HFFc6 (cell line): Measurements from ENCODE around the gene DCLK1. TPM values are rescaled to one million over a fixed set of nuclear protein-coding genes. Genes with fewer than 3 reads are reported as not detected.
"Not testable (repeated sequence)": the region's sequence is repeated elsewhere in the genome, so short reads cannot be mapped to it uniquely, and the experiment has no call there.

Experiments used
- DNase-seq: peaks from one replicate; pipeline ENCODE4 v3.0.0-alpha.2; 2018
- H3K27ac Mint-ChIP-seq: 2 replicates; pipeline ENCODE4 v1.8.0; 2020; ENCODE audit warnings: mild to moderate bottlenecking, mixed read lengths
- H3K27me3 Mint-ChIP-seq: 2 replicates; pipeline ENCODE4 v1.8.0; 2021; ENCODE audit warnings: mild to moderate bottlenecking, moderate library complexity, mixed read lengths; ENCODE audit not compliant: insufficient read depth
- H3K36me3 Mint-ChIP-seq: 2 replicates; pipeline ENCODE4 v1.8.0; 2021; ENCODE audit warnings: low read depth, mixed read lengths
- H3K4me1 Mint-ChIP-seq: 2 replicates; pipeline ENCODE4 v1.8.0; 2020; ENCODE audit warnings: low read depth, mixed read lengths
- H3K4me3 Mint-ChIP-seq: 2 replicates; pipeline ENCODE4 v1.8.0; 2020; ENCODE audit warnings: mild to moderate bottlenecking, moderate library complexity, mixed read lengths
- H3K9me3 Mint-ChIP-seq: 2 replicates; pipeline ENCODE4 v1.8.0; 2020; ENCODE audit warnings: mild to moderate bottlenecking, mixed read lengths
- total RNA-seq, 6 experiments: library from RNA; stranded (reverse); fragmentation: NEBNext Ultra II Directional; extraction: Animal tissue kit (Norgen Biotek cat#: 25700); gene quantifications; 2 replicates in 1 of 6; 3 replicates in 5 of 6; pipeline ENCODE4 v1.2.3, GENCODE V29; 2021
- TF ChIP-seq, protein P1 (sequence below): fragments of 200-600 bp; sonication (generic); IDR thresholded peaks from 2 replicates; pipeline ENCODE4 v1.5.0; 2021; ENCODE audit warnings: antibody characterized with exemption, mild to moderate bottlenecking

Gene DCLK1
- total RNA-seq, 6 experiments from 2014 or later = not detected

DNA sequence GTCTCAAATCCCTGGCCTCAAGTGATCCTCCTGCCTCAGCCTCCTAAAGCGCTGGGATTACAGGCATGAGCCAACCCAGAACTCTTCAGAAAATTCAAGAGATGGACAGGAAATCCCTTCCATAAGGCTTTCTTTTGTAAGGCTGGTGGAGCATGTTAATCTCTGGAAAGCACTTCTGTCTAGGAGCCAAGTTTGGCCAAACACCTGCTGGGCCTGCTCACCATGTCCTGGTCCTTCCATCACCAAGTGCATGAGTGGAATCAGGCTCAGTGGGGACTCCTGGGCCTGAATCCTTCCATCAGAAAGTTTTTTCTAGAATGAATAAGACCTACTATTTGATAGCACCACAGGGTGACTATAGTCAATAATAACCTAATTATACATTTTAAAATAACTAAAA lies 148.0 kb downstream of the DCLK1 start:
- TF ChIP-seq, protein P1, sequence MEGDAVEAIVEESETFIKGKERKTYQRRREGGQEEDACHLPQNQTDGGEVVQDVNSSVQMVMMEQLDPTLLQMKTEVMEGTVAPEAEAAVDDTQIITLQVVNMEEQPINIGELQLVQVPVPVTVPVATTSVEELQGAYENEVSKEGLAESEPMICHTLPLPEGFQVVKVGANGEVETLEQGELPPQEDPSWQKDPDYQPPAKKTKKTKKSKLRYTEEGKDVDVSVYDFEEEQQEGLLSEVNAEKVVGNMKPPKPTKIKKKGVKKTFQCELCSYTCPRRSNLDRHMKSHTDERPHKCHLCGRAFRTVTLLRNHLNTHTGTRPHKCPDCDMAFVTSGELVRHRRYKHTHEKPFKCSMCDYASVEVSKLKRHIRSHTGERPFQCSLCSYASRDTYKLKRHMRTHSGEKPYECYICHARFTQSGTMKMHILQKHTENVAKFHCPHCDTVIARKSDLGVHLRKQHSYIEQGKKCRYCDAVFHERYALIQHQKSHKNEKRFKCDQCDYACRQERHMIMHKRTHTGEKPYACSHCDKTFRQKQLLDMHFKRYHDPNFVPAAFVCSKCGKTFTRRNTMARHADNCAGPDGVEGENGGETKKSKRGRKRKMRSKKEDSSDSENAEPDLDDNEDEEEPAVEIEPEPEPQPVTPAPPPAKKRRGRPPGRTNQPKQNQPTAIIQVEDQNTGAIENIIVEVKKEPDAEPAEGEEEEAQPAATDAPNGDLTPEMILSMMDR = no peak
- peaks cover 5% of the 10 kb centered on the region; the same call in 1 of the 2 replicates for H3K27me3 Mint-ChIP-seq
- H3K36me3 Mint-ChIP-seq = no peaks in the 10 kb centered on the region
- no peak overlapping the region for H3K27ac Mint-ChIP-seq
- no peak for DNase-seq
- H3K4me1 Mint-ChIP-seq = peaks cover 18% of the 10 kb centered on the region
- H3K9me3 Mint-ChIP-seq = peaks cover 7% of the 10 kb centered on the region; the same call in 1 of the 2 replicates
- H3K4me3 Mint-ChIP-seq = no peak overlapping the region

DNA sequence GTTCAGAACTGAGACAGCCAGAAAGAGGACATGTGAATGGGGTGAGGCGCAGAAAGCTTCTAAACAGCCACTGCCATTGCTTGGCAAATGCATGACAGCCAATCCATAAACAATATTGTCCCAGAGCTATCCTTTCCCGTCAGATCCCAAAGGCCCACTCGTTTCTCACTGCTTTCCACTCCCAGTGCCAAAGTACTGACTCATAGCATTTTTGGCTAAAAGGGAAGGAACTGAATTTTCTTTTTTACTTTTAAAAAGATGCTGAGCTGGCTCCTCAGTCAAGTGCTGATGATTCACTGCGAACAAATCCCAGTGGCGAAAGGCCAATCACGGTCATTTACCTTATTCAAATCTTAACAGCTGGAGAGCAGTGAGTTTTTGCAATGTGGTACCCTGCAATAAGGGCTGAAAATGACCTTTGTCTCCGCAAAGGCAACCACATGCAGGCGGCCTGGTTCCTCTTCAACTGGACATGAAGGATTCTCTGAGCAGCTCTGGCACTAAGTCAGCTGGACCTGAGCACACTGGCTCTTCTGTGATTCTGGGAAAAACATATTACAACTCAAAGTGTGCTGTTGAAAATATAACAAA lies 151.7 kb downstream of the DCLK1 start:
- Mint-ChIP-seq H3K4me3 (peak overlapping the region; percentile 57), H3K9me3 (peaks cover 7% of the 10 kb centered on the region; the same call in 1 of the 2 replicates), H3K27me3 (peaks cover 2% of the 10 kb centered on the region), H3K27ac (peak overlapping the region; percentile 72), H3K4me1 (peaks cover 18% of the 10 kb centered on the region), H3K36me3 (no peaks in the 10 kb centered on the region)
- TF ChIP-seq, protein P1 = no peak
- peak; percentile 83 for DNase-seq

DNA sequence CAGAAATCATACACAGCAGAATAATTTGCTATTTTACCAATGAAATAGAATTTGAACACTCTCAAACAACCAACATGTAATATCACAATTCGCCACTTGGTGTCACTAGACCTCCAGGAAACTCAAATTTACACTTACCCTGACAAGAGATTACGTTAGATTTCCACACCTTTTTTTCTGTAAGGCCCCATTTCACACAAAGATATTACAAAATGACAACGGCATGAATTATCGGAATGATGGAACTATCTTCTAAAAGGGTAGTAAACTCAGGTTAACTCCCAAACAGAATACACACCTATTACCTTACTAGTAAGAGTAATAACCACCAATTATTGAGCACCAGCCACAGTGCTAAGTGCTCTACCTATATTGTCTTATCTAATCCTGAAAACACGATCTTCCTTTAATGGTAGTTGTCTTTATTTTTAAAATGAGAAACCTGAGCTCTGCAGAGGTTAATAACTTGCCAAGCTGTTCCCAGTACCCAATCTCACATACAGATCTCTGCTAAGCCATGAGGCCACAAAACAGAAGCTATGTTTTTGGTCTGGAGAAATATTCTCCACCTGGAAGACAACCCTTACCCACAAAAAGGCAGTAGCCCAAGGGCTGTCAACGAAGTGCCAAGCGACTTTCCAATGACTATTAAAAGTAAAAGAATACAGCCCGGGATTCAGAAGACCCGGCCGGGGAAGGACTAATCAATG lies 152.4 kb downstream of the DCLK1 start:
- H3K27ac Mint-ChIP-seq = peak overlapping the region; percentile 72
- peak; percentile 55 for DNase-seq

GRCh38 chr13:35977060-35977459 lies 154.1 kb downstream of the DCLK1 start:
- Mint-ChIP-seq H3K36me3 (no peaks in the 10 kb centered on the region), H3K9me3 (peaks cover 7% of the 10 kb centered on the region; the same call in 1 of the 2 replicates), H3K4me1 (peaks cover 18% of the 10 kb centered on the region), H3K27ac (no peak overlapping the region), H3K4me3 (no peak overlapping the region), H3K27me3 (peaks cover 2% of the 10 kb centered on the region)
- TF ChIP-seq, protein P1 = no peak
- DNase-seq = no peak

More for the DNA sequence above, 152.4 kb downstream of the DCLK1 start:
- Mint-ChIP-seq H3K4me3 (peak overlapping the region; percentile 57; the same call in 1 of the 2 replicates), H3K4me1 (peaks cover 18% of the 10 kb centered on the region), H3K27me3 (peaks cover under 1% of the 10 kb centered on the region), H3K9me3 (peaks cover 7% of the 10 kb centered on the region; the same call in 1 of the 2 replicates), H3K36me3 (no peaks in the 10 kb centered on the region)
- TF ChIP-seq, protein P1 = peak; percentile 97

DNA sequence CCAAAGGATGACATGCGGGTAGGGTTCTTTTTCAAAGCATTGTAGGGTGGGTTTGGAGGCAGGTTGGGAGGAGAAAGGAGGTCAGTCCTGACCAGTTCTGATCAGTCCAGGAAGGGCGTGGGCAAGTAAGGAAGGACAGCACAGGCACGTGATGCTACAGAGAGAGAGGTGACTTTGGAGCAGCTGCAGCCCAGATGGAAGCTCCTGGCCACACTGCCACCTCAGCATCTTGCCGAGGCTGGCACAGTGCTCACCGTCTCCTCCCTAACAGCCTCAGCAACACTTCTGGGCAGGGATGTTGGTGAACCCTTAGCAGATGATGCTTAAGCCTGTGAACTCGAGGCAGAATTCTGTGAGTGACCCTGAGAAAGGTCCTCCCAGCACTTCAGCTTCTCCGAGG lies 155.1 kb downstream of the DCLK1 start:
- peaks cover 5% of the 10 kb centered on the region for H3K27me3 Mint-ChIP-seq
- no peak overlapping the region for H3K4me3 Mint-ChIP-seq
- peaks cover 18% of the 10 kb centered on the region for H3K4me1 Mint-ChIP-seq
- H3K27ac Mint-ChIP-seq = no peak overlapping the region
- peaks cover 7% of the 10 kb centered on the region; the same call in 1 of the 2 replicates for H3K9me3 Mint-ChIP-seq
- TF ChIP-seq, protein P1 = no peak
- DNase-seq = no peak
- H3K36me3 Mint-ChIP-seq = no peaks in the 10 kb centered on the region

DNA sequence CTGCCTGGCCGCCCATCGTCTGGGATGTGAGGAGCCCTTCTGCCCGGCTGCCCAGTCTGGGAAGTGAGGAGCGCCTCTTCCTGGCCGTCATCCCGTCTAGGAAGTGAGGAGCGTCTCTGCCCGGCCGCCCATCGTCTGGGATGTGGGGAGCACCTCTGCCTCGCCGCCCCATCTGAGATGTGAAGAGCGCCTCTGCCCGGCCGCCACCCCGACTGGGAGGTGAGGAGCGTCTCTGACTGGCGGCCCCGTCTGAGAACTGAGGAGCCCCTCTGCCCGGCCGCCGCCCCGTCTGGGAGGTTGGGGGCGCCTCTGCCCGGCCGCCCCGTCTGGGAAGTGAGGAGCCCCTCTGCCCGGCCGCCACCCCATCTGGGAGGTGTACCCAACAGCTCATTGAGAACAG lies 164.2 kb downstream of the DCLK1 start:
- not testable (repeated sequence) for H3K36me3 Mint-ChIP-seq

More for the DNA sequence above, 164.2 kb downstream of the DCLK1 start:
- H3K27ac Mint-ChIP-seq, DNase-seq, H3K4me3 Mint-ChIP-seq, H3K9me3 Mint-ChIP-seq, H3K4me1 Mint-ChIP-seq: not testable (repeated sequence)
- peaks cover 10% of the 10 kb centered on the region for H3K27me3 Mint-ChIP-seq
